ENCODE results near the gene OLFML1.

The OLFML1 gene

GRCh38 chr11:7495882-7496551, 10.7 kb downstream of the OLFML1 start:
- no peaks in the 10 kb centered on the region for H3K4me1 ChIP-seq (ENCODE audit: control insufficient read depth, insufficient read depth, low read length)
- no peak overlapping the region for H3K4me2 ChIP-seq (ENCODE audit: low read length)
- H3K9ac ChIP-seq (ENCODE audit: low read depth, low read length) = no peak overlapping the region
- H3K4me3 ChIP-seq (ENCODE audit: low read length) = no peak overlapping the region
- H3K9me3 ChIP-seq (replicated peaks; ENCODE audit: low read length) = no peaks in the 10 kb centered on the region
- no peaks in the 10 kb centered on the region for H3K36me3 ChIP-seq (ENCODE audit: insufficient read depth, low read length)
- H3K27me3 ChIP-seq (ENCODE audit: control insufficient read depth, insufficient read depth, low read length) = peaks cover 11% of the 10 kb centered on the region

DNA sequence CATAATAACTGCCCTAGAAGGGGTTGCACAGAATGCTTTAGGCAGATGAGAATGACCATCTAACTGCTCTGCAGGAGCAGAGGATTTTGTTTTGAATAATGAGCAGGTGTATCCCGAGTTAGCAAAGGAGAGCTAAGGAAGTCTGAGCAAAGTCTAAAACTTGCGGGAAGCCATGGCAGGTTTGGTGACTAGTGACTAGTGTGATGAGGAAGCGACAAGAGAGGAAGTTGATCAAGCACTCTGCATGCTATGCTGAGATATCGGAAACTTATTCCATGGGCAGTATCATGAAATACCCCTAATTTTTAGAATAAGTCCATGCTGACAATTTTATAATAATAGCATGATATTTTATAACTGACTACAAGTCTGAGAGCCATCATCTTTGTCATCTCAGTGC, 12.9 kb downstream of the OLFML1 start:
- peaks cover 15% of the 10 kb centered on the region for H3K27me3 ChIP-seq (ENCODE audit: control insufficient read depth, insufficient read depth, low read length)
- H3K4me1 ChIP-seq (ENCODE audit: control insufficient read depth, insufficient read depth, low read length) = no peaks in the 10 kb centered on the region
- H3K9me3 ChIP-seq (replicated peaks; ENCODE audit: low read length) = no peaks in the 10 kb centered on the region
- no peak overlapping the region for H3K9ac ChIP-seq (ENCODE audit: low read depth, low read length)
- H3K4me3 ChIP-seq (ENCODE audit: low read length) = no peak overlapping the region
- H3K4me2 ChIP-seq (ENCODE audit: low read length) = no peak overlapping the region
- no peaks in the 10 kb centered on the region for H3K36me3 ChIP-seq (ENCODE audit: insufficient read depth, low read length)

DNA sequence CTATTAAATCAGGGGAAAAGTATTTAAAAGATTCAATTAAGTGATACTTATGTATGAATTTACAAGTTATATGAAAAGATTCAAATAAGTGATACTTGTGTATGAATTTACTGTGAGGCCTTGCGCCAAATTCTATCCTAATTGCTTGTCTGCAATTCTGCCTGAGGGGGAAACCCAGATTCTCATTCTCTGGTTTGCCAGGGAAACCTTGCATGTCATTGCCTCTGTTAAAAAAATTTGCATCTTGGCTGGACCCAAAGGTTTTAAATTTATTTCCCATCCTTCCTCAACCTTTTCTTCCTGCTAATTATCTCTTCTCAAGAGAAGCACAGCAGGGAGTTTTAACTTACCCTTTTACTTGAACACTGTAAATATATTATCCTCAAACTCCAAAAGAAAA, 13.8 kb downstream of the OLFML1 start:
- peaks cover 17% of the 10 kb centered on the region for H3K27me3 ChIP-seq (ENCODE audit: control insufficient read depth, insufficient read depth, low read length)
- no peak overlapping the region for H3K4me3 ChIP-seq (ENCODE audit: low read length)
- no peak overlapping the region for H3K4me2 ChIP-seq (ENCODE audit: low read length)
- no peaks in the 10 kb centered on the region for H3K36me3 ChIP-seq (ENCODE audit: insufficient read depth, low read length)
- H3K9me3 ChIP-seq (replicated peaks; ENCODE audit: low read length) = no peaks in the 10 kb centered on the region
- H3K4me1 ChIP-seq (ENCODE audit: control insufficient read depth, insufficient read depth, low read length) = no peaks in the 10 kb centered on the region
- H3K9ac ChIP-seq (ENCODE audit: low read depth, low read length) = no peak overlapping the region

DNA sequence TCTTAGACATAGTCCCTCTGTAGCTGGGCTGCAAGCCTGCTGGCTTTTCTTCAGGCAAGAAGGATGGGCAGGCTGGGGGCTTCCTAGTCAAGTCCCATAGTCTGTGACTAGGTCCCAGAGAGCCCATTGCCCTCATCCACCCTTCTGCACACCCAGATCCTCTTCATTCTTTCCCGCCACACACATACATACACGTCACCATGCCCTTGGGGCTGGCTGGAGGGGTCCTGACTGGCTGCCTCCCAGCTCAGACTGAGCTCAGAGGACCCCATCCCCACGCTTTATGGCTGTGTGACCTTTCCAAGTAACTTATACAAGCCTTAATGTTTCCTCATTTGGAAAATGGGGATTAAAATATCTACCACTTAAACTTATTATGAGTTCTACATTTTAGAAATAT, 14.9 kb downstream of the OLFML1 start:
- no peaks in the 10 kb centered on the region for H3K36me3 ChIP-seq (ENCODE audit: insufficient read depth, low read length)
- no peak overlapping the region for H3K4me2 ChIP-seq (ENCODE audit: low read length)
- peaks cover 21% of the 10 kb centered on the region for H3K27me3 ChIP-seq (ENCODE audit: control insufficient read depth, insufficient read depth, low read length)
- H3K4me1 ChIP-seq (ENCODE audit: control insufficient read depth, insufficient read depth, low read length) = no peaks in the 10 kb centered on the region
- H3K9me3 ChIP-seq (replicated peaks; ENCODE audit: low read length) = no peaks in the 10 kb centered on the region
- H3K9ac ChIP-seq (ENCODE audit: low read depth, low read length) = no peak overlapping the region
- H3K4me3 ChIP-seq (ENCODE audit: low read length) = no peak overlapping the region

DNA sequence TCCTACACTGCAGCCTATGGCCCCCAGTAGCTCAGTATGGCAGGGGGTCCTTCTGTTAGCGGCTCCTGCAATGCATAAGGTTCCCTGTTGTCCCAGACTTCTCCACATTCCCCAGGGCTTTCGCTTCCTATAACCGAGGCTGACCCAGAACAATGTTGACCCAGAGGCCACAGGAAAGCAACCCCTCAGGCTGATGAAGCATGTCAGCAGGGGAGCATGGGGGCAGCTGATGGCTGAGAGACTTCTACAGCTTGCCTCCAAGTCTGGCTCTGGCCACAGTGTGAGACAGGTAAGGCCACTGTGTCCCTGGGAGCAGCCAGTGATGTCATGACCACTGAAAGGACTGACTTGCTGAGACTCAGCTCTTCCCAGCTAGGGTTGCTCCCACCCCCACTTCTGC, 15.9 kb downstream of the OLFML1 start:
- H3K4me1 ChIP-seq (ENCODE audit: control insufficient read depth, insufficient read depth, low read length) = no peaks in the 10 kb centered on the region
- no peak overlapping the region for H3K4me3 ChIP-seq (ENCODE audit: low read length)
- H3K27me3 ChIP-seq (ENCODE audit: control insufficient read depth, insufficient read depth, low read length) = peaks cover 21% of the 10 kb centered on the region
- H3K36me3 ChIP-seq (ENCODE audit: insufficient read depth, low read length) = no peaks in the 10 kb centered on the region
- no peak overlapping the region for H3K9ac ChIP-seq (ENCODE audit: low read depth, low read length)
- H3K9me3 ChIP-seq (replicated peaks; ENCODE audit: low read length) = no peaks in the 10 kb centered on the region
- no peak overlapping the region for H3K4me2 ChIP-seq (ENCODE audit: low read length)

- no peaks in the 10 kb centered on the region for H3K4me1 ChIP-seq (ENCODE audit: control insufficient read depth, insufficient read depth, low read length)
- no peak overlapping the region for H3K9ac ChIP-seq (ENCODE audit: low read depth, low read length)
- H3K9me3 ChIP-seq (replicated peaks; ENCODE audit: low read length) = no peaks in the 10 kb centered on the region
- no peaks in the 10 kb centered on the region for H3K36me3 ChIP-seq (ENCODE audit: insufficient read depth, low read length)
- H3K27me3 ChIP-seq (ENCODE audit: control insufficient read depth, insufficient read depth, low read length) = peaks cover 21% of the 10 kb centered on the region
- H3K4me2 ChIP-seq (ENCODE audit: low read length) = no peak overlapping the region
- H3K4me3 ChIP-seq (ENCODE audit: low read length) = no peak overlapping the region
These were observed 16.6 kb downstream of the OLFML1 start for GRCh38 chr11:7501894-7502293.

DNA sequence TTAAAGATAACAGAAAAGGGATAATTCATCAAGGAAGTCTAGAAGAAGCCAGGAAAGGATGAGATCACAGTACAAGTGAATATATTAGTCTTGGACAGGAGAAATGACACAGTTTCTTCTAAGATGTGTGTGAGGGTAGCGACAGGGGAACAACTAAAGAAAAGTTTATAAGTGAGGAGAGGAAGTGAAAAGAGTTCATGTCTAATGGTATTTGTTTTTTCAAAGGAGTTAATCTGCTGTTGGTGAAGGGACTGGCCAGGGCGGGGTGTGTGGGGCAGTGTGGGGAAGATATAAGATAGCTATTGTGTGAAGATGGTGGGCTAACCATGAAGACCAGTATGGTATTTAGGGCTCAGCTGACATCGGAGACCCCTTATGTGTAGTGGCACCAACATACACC, 20.9 kb downstream of the OLFML1 start:
- H3K27me3 ChIP-seq (ENCODE audit: control insufficient read depth, insufficient read depth, low read length) = peaks cover 16% of the 10 kb centered on the region
- H3K4me1 ChIP-seq (ENCODE audit: control insufficient read depth, insufficient read depth, low read length) = no peaks in the 10 kb centered on the region
- H3K9ac ChIP-seq (ENCODE audit: low read depth, low read length) = no peak overlapping the region
- no peak overlapping the region for H3K4me2 ChIP-seq (ENCODE audit: low read length)
- H3K4me3 ChIP-seq (ENCODE audit: low read length) = no peak overlapping the region
- no peaks in the 10 kb centered on the region for H3K36me3 ChIP-seq (ENCODE audit: insufficient read depth, low read length)
- no peaks in the 10 kb centered on the region for H3K9me3 ChIP-seq (replicated peaks; ENCODE audit: low read length)

GRCh38 chr11:7508087-7508486, 22.8 kb downstream of the OLFML1 start:
- Histone ChIP-seq H3K4me3 (ENCODE audit: low read length) (no peak overlapping the region), H3K9ac (ENCODE audit: low read depth, low read length) (no peak overlapping the region), H3K27me3 (ENCODE audit: control insufficient read depth, insufficient read depth, low read length) (peaks cover 14% of the 10 kb centered on the region), H3K9me3 (replicated peaks; ENCODE audit: low read length) (no peaks in the 10 kb centered on the region), H3K4me1 (ENCODE audit: control insufficient read depth, insufficient read depth, low read length) (peaks cover 9% of the 10 kb centered on the region), H3K4me2 (ENCODE audit: low read length) (no peak overlapping the region), H3K36me3 (ENCODE audit: insufficient read depth, low read length) (no peaks in the 10 kb centered on the region)

- Histone ChIP-seq H3K4me2 (ENCODE audit: low read length) (no peak overlapping the region), H3K4me1 (ENCODE audit: control insufficient read depth, insufficient read depth, low read length) (peaks cover 19% of the 10 kb centered on the region), H3K27me3 (ENCODE audit: control insufficient read depth, insufficient read depth, low read length) (peaks cover 19% of the 10 kb centered on the region), H3K36me3 (ENCODE audit: insufficient read depth, low read length) (no peaks in the 10 kb centered on the region), H3K4me3 (ENCODE audit: low read length) (no peak overlapping the region), H3K9ac (ENCODE audit: low read depth, low read length) (no peak overlapping the region), H3K9me3 (replicated peaks; ENCODE audit: low read length) (no peaks in the 10 kb centered on the region)
These were observed 24.7 kb downstream of the OLFML1 start for GRCh38 chr11:7509966-7510365.

DNA sequence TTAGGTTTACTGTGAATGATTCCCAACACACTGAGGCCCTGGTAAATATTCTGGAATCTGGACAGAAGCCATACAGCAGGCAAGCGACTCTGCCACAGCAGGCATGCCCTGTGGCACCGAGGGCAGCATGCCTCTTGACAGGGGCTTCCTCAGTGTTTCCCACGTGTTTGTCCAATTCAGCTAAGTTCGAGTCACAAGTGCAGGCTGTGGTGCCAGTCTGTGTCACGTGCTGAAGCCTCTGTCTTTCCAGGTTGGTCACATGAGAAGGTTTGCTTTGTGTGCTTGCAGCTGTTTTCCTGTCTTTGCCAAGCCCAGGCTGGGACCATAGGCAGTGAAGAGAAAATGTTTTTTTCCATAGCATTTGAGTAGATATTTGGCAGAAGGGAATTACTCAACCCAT, 26.1 kb downstream of the OLFML1 start:
- H3K9me3 ChIP-seq (replicated peaks; ENCODE audit: low read length) = no peaks in the 10 kb centered on the region
- H3K4me3 ChIP-seq (ENCODE audit: low read length) = no peak overlapping the region
- H3K4me1 ChIP-seq (ENCODE audit: control insufficient read depth, insufficient read depth, low read length) = peaks cover 19% of the 10 kb centered on the region
- no peak overlapping the region for H3K4me2 ChIP-seq (ENCODE audit: low read length)
- peaks cover 33% of the 10 kb centered on the region for H3K27me3 ChIP-seq (ENCODE audit: control insufficient read depth, insufficient read depth, low read length)
- no peaks in the 10 kb centered on the region for H3K36me3 ChIP-seq (ENCODE audit: insufficient read depth, low read length)
- H3K9ac ChIP-seq (ENCODE audit: low read depth, low read length) = no peak overlapping the region

DNA sequence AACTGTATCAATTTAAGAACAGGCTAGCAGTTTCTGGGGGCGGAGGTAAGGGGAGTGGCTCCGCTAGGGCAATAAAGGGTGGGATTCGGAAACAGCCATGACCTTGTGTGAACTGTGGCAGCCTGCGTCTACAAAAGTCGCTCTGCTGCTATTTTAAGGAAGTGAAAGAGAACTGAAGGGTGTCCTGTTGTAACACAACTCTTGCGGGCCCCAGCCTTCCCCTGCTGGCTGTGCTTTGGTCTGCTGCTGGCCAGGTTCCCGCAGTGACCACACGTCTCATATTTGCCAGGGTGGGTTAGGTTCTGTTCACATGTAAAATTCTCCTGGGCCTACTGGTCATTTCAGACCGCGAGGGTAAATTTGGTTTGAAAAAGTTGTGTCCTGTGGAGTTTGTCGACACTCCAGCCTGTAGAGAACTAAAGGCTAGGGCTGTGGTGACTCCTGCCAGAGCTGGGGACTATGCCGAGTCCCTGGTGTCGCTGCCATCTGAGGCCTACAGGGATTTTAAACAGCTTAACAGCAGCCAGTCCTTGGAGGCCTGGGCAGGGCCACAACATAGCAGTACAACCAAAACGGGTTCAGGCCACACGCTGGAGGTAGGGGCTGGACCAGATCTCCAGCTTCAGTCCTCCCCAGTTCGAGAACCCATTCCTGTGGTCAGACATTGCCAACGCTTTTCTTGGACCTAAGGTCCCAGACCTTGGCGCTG, 27.4 kb downstream of the OLFML1 start:
- peak overlapping the region; percentile 92 for H3K4me3 ChIP-seq (ENCODE audit: low read length)
- peak overlapping the region; percentile 100 for H3K4me2 ChIP-seq (ENCODE audit: low read length)
- H3K4me1 ChIP-seq (ENCODE audit: control insufficient read depth, insufficient read depth, low read length) = peaks cover 19% of the 10 kb centered on the region
- H3K27me3 ChIP-seq (ENCODE audit: control insufficient read depth, insufficient read depth, low read length) = peaks cover 37% of the 10 kb centered on the region
- peak overlapping the region; percentile 75 for H3K9ac ChIP-seq (ENCODE audit: low read depth, low read length)
- no peaks in the 10 kb centered on the region for H3K9me3 ChIP-seq (replicated peaks; ENCODE audit: low read length)
- no peaks in the 10 kb centered on the region for H3K36me3 ChIP-seq (ENCODE audit: insufficient read depth, low read length)
